ENCODE data around the gene EXOC7. TPM values are rescaled to one million over a fixed set of nuclear protein-coding genes. Genes with fewer than 3 reads are reported as not detected.
A peak's percentile ranks its signal among the peaks of the same experiment; 100 is the strongest.

EXOC7 gene
- total RNA-seq, 1 donor from 2014 or later, result 91.1 TPM

DNA sequence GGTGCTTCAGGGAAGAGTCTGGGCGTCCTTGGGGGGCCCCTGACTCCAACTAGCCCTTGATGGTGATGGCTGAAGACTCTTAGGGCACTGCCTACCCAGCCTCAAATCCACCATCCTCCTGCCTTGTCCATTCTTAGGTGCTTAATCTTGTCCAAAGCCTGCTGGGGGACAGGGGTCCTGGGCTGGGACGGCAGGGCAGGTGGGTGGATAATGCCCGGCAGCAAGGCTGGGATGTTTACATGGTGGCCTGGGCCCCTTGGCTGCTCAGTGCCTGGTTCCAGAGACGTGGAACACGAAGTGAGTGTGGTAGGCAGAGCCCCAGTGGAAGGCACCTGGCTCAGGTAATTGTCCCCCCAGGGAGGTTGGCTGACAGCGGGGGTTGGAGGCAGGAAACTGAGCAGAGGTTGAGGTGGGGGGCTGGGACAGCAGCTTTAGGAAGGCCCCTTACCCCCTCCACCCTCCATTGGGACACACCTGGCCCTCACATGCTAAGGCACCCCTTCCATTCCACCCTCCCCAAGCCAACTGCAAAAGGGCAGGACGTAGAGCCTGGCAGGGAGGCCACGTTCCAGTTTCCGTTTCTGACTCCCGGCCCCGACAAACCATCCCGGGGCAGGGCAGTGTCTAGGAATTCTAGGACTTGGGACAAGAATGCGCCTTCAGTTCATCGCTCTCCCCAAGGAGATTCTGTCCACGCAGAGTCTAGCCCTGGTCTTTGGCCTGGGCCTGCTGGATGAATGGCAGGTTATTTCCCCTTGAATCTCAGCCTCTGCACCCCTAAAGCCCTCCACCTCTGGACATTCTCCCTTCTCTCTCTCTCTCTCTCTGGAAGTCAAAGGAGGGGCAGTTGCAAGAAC, 35.5 kb upstream of the EXOC7 start:
- ATAC-seq, result no peak

DNA sequence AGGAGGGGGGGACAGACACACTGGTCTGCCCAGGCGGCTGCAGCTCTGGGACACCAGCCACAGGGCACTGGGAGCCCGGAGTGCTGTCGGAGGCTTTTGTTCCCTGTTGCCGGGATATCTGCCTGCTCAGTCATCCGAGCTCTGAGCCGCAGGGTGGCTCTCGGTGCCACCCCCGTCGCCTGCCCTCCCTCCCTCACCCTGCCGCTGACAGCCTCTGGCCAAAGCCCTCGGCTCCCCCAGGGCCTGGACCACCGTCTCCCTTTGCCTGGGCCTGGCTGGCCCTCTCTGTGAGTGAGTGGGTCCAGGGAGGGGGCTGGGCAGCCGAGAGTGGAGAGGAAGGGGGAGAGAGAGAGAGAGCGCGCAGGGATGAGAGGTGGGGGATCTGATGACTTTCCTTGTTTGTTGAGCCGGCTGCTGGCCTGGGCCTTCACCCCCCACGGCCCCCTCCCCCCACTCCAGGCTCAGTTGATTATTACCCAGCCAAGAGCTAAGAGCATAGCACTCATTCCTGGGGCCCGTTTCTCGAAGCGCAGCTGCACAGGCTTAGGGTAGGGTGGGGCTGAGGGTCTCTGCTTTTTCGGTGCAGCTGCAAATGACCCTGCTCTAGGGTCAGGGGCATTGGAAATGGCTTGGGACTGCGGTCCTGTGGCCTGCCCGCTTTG, 34.8 kb upstream of the EXOC7 start:
- no peak for ATAC-seq

DNA sequence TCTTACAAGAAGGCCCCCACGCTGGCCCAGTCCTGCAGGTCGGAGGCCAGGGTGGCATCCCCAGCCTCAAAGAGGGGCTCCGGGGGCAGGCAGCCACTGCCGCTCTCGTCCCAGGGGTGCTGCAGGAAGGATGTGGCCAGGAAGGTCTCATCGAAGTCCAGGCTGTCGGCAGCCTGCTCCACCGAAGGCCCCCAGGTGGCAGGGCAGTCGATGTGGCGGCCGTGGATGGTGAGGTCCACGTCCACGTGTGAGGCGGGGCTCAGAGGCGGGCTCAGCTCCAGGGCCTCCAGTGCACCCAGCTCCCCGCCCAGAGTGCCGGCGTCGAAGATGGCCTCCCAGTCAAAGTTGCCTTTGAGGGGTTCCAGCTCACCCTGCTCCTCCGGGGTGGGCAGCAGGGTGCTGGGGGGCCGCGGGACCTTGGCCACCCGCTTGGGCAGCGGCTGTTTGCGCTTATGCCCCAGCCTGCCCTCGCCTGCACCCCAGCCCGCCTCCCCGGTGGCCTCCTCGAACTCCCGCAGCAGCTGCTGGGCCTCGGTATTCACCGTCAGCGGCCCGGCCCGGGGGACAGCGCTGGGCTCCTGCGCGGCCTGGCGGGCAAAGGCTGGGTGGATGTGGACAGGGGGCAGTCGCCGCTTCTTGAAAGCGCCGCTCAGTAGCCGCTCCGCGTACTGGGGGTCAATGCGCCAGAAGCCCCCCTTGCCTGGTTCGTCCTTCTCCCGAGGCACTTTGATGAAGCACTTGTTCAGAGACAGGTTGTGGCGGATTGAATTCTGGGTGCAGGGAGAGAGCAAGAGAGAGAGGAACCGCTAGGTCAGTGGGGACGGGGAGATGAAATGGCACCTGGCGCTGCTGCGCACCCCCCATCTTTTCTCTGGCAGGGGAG, 34.0 kb upstream of the EXOC7 start:
- no peak for ATAC-seq

DNA sequence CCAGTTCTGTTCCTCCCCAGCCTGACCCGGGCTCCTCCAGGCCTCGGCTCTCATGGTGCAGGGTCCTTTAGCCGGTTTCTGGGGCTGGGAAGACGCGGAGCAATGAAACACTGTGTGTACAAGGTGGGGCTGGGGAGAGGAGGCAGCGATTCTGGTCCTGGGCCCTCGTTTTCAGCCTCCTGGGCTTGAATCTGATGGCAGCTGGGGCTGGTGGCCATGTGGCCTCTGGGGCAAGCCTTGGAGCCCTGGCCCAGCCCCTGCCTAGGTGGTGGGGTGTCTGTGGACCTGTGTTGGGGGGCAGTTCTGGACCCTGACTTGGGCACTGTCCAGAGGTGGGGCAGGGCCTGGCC, 33.4 kb upstream of the EXOC7 start:
- ATAC-seq, result no peak

DNA sequence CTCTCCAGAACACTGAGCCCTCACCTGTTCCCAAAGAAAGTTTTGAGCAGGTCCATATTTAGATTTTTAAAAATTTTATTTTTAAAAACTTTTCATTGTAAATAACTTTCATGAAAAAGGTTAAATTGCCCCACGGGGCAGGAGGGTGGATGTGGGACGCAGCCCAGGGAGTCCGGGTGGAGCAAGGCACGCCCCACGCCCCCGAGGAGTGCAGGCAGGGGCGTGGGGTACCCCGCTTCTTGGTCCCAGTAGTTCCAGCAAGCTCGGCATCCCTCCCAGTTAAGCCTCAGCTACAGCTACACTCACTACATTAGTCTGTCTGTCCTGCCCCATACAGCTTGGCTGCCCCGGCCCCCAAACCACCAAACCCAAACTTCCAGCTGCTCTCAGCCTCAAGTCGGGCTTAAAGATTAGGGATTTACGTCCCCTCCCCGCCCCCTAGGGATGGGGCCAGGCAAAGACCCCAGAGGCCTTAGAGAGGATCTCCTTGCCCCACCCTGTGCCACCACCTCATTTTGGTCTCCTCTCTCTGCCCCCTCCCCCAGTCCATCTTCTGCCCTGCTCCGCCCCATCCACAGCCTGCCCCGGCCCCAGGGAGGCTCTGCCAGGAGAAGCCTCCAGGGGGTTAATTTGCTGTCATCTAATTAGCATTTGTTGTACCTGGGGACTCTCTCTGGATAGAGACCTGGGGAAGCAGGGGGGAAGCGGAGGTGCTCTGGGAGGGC, 32.9 kb upstream of the EXOC7 start:
- no peak for ATAC-seq

DNA sequence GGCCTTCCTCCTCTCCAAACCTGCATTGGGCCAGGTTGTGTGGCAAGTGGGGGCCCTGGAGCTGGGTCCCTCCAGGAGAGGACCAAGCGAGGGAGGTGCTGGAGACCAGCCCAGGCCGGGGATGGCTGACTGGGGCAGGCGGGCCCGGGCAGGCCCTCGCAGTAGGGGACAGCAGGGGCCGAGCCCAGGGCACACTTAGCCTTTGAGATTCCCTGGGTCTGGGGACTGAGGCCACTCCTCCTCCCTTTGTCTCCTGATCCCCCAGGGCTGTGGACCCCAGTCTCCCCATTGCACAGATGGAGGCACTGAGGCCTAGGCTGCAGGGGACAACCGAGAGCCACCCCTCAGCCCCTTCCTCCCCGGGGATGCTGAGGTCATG, 32.2 kb upstream of the EXOC7 start:
- ATAC-seq, result no peak

DNA sequence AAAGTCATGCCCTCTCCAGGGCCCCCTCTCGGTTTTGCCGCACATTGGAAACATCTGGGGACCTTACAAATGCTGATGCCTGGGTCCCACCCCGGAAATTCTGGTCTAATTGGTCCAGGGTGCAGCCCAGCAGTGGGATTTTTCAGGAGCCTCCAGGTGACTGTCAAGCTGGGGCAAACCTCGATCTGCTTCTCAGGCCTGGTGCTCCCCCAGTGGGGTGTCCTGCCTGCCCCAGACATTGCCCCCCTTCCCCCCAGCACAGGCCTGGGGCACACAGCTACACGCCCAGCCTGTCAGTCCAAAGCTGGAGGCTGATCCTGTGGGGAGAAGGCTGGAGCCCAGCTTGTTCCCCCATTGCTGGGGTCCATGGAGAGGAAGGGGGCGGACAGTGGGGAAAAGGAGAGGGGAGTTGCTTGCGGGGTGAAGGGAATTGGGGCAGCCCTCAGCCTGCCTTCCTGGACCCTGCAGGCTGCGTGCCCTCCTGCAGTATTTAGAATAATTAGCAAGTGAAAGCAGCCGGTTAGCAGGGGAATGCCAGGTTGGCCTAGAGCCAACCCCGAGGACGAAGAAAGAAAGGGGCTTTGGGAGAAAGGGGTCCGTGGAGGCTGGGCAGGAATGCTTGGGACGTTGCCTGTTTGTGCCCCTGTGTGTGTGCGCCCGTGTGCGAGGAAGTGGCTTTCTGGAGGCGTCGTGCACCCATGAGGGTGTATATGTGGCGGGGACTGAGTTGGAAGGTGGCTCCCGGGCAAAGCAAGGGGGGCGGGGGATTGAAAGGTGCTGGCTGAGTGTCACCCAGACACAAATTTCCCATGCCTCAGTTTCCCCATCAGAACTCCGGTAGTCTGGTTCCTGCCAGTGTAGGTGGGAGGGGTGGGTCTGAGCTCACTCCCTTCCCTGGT, 31.6 kb upstream of the EXOC7 start:
- no peak for ATAC-seq

DNA sequence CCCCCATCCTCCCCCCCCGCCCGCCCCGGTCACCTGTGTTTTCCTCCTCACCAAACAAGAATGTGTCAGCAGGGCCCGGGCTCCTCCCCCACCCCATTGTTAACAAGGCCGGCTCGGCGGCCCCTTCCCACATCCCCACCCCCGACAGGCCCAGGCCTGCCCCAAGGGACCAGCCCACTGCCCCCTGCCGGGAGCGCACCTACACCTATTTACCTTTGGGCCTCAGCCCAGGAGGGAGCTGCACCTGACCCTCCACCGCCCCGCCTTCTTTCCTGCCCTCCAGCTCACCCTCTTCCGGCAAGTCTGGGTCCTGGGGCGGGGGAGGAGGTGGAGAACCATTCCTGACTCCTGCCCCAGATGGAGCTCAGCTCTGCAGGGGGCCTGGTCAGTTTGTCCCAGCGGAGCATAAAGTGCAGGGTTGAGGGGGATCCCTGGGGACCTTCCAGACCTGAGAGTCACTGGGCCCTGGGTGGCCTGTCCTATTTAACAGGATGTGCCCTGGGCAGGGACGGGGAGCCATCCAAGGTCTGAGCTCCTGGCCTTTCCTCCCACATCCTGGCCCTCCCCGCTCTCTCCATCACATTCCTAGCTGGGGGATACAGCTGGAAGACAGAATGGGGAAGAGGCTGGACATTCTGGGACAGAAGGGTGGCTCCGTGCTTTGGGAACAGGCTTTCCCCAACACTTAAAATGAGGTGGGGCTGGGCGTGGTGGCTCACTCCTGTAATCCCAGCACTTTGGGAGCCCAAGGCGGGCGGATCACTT, 29.2 kb upstream of the EXOC7 start:
- peak; percentile 95 for ATAC-seq

DNA sequence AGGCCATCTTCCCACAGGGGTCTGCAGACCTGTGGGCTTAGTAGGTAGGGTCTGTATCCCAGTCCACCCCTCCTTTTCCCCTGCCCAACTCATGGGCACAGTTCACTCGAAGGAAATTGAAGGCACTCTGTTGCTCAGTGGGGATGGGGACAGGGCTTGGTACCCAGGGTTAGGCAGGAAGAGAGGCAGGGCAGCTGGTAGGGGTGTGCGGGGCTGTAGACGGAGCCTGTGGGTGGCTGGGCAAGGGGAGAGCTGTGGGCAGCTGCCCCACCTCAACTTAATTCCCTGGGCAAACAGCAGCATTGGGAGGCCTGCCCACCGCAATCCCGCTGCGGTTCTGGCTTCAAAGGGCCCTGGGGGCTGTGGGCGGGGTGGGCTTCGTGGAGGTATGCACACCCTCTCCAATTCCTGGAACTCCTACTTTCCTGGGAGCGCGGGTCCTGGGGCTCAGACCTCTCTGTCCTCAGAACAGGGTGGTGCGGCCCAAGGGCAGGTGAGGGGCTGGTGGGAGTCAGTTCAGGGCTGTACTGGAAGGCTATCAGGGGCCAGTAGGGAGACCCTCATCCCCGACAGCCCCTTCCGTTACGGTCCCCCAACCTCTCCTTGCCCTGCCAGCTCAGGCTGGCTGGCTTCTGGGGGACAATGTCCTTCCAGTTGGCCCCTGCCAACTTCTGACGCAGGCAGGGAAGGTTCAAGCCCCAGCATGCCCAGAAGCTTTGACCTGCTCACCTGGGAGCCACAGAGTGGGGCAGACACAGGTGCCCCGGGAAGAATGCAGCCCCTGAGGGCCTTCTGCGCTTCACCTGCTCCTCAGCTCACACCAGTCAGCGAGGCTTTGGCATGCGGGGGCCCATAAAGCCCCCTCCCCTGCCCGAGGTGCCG, 28.3 kb upstream of the EXOC7 start:
- peak; percentile 74 for ATAC-seq

DNA sequence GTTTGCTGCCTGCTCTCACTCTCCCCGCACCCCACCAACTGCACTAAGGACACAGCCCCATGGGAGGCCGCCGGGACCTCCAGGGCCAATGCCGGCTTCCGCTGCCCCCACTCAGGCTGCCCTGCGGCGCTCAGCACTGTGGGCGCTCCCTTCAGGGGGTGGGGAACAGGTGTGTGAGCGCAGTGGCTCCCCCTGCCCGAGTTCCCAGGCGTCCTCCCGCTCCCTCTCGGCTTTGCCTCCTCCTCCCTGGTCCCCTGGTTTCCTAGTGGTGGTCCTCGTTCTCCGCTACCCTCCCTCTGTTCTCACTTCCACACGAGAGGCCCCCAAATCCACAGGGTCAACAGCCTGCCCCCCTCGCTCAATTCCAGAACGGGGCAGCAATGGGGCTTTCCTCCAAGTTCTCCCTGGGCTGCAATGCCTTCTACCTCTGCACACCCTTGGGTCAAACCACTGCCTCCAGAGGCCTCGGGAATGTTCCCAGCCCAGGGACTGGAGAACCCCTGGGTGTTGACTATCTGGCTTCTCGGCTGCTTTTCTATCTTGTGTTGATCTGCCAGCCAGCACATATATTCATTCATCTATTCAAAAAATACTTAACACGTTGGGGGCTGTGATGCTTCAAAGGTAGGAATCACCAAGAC, 27.6 kb upstream of the EXOC7 start:
- no peak for ATAC-seq

DNA sequence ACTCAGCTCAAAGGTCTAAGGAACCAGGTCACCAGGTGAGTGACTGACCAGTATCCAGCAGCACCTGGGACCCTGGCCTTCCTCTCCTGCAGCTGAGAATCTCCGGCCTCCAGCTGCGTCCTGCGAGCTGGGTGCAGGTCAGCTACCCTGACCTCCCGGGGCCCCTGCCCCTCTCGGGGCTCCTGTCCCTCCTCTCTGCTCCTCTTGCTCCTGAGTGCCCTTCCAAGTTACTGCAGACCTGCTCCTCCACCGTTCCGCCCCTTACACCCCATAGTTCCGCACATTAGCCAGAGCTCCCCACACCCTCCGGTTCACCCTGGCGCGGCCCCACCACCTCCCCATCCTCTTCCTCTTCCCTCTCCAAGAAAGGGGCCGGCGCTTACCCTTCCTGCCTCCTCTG, 26.9 kb upstream of the EXOC7 start:
- no peak for ATAC-seq

DNA sequence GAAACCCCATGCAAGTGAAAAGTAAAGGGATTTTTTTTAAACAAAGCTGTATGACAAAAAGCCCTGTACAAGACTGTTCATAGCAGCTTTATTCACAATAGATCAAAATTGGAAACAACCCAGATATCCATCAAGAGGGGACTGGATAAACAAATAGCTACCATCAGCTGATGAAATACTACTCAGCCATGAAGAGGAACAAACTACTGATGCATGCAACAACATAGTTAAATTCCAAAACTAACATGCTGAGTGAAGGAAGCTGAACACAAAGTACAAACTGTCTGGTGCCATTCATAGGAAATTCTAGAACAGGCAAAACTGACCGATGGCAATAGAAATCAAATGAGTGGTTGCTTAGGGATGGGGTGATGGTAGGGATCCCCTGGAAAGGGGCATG, 22.3 kb upstream of the EXOC7 start:
- no peak for ATAC-seq

DNA sequence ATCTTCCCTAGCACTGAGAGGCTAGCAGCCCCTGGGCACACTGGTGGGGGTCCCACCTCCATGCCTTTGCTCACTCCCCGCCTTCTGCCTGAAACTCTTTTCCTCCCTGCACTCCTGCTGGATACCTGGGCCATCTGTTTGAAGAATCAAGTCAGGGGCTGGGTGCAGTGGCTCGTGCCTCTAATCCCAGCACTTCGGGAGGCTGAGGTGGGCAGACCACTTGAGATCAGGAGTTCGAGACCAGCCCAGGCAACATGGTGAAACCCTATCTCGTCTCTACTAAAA, 21.7 kb upstream of the EXOC7 start:
- no peak for ATAC-seq

DNA sequence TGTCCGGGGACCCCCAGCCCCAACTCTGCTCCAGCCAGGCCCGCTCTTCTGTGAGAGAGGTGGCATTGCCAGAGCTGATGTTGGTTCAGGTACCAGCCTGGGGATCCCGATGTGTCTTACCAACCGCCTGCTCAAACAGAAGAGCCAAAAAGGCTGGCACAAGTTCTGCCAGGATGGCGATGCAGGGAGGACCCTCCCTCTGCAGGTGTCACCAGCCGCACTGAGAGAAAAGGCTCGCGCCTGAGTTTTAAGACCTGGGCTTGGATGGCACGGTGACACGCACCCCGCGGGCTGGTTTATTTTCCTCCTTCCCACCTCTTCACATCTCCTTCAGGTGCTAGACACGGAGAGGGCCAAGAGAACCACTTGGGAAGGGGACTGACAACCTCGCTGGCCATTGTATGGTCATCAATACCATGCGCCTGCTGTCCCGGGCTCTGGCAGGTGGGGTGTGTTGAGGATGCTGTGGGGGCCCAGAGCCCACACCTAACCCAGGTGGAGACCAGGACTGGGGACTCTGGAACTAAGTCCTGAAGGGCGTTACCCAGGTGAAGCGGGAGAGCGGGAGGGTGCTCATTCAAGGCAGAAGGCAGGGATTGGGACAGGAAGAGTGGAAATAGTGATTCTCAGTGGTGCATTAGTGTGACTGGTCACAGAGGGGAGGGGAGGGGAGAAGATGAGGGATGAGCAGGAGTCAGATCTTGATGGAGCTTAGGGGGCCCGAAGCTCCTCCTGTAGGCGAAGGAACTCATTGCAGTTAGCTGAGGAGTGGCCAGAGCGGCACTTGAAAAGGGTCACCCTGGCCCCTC, 21.2 kb upstream of the EXOC7 start:
- ATAC-seq, result no peak

DNA sequence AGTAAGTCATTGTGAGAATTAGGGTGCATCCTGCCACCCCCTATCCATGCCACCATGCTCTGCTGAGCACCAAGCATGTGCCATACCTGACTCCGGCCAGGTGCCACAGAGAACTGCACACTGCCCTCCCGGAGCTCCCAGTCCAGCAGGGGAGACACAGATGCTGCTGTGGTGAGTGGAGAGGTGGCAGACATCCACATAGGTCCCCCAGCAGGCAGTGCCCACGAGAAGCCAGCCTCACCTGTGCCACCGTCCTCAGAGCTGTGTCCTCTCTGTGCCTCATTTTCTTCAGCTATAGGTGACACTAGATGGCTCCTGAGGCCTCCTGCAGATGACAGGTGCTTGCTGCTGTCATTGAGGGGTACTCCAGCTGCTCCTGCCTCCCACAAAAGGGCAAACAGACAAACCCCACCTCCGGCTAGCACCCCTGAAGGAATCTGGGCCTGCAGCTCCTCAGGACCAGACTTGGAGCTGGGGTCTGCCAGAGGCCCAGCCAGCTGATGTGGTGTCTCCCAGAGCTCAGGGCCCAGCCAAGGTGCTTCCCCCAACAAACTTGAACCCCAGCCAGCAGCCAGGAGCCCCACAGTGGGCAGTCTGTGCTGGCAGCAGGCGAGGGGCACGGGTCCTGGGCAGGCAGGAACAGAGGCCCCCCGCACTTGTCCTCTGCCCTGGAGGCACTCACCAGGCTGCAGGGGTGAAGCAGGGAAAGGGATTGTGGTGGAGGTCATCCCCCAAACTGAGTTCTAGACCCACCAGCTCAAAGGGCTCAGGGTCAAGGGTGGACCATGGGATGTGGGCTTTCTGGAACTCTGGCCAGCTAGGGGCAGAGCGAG, 20.4 kb upstream of the EXOC7 start:
- no peak for ATAC-seq

DNA sequence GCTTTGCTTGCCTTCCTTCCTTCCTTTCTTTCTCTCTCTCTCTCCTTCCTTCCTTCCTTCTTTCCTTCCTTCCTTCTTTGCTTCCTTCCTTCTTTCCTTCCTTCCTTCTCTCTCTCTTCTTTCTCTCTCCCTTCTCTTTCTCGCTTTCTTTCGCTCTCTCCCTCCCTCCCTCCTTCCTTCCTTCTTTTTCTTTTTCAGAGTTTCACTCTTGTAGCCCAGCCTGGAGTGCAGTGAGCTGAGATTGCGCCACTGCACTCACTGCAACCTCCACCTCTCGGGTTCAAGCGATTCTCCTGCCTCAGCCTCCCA, 19.6 kb upstream of the EXOC7 start:
- no peak for ATAC-seq

DNA sequence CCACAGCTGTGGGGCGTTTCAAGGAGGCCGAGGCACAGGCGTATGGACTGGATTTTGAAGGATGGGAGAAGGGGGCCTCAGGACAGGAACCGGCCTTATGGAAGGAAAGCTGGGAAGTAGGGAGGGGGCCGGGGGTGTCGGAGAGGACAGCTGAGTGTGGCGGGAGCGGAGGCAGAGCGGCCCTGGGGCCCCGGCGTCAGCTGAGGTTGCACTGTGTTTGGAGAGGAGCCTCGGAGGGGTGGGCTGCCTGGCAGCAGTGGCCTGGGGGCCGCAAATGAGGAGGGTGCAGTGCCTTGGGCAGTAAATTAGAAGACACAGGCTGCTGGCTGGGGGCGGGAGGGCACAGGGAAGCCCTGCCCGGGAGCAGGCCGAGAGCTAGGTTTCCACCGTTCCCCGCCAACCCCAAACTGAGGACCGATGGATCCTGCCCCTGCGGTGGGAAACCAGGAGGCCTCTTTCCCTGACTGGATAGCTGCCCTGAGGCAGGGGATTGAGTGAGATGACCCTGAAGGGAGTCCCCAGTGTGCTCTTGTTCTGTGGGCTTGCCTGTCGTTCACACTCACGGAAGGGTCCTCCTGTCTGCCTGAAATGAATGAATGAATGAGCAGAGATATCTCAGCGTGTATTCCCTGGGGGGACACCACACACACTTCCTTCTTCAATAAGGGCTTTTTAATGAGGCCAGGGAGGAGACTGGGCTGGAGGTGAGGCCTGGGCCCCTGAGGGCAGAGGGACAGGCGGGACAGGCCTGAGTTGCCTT, 19.0 kb upstream of the EXOC7 start:
- no peak for ATAC-seq

All from esophagus mucosa (tissue), 1 donor.